HEK293 (cell line): ENCODE data around the gene DPM2.

Source experiments
- CTCF ChIP-seq: fragments of 450-650 bp; formaldehyde crosslinking; IDR thresholded peaks from 2 replicates; pipeline ENCODE4 v1.5.1; 2016; ENCODE audit warnings: missing biosample characterization, missing genetic modification characterization
- ZNF239 ChIP-seq: fragments of 450-650 bp; formaldehyde crosslinking; IDR thresholded peaks from 2 replicates; pipeline ENCODE4 v1.5.1; 2016; ENCODE audit warnings: missing biosample characterization, missing genetic modification characterization
- ZNF248 ChIP-seq: fragments of 450-650 bp; formaldehyde crosslinking; IDR thresholded peaks from 2 replicates; pipeline ENCODE4 v1.5.1; 2017; ENCODE audit warnings: missing biosample characterization, missing genetic modification characterization
- ZNF335 ChIP-seq: fragments of 450-650 bp; formaldehyde crosslinking; conservative IDR thresholded peaks from 2 replicates; pipeline ENCODE4 v1.5.1; 2016; ENCODE audit warnings: missing biosample characterization, missing genetic modification characterization
- ZNF837 ChIP-seq: fragments of 450-650 bp; formaldehyde crosslinking; IDR thresholded peaks from 2 replicates; pipeline ENCODE4 v1.5.1; 2016; ENCODE audit warnings: missing biosample characterization, missing genetic modification characterization
- TF ChIP-seq, protein P1 (sequence below): fragments of 450-650 bp; formaldehyde crosslinking; IDR thresholded peaks from 2 replicates; pipeline ENCODE4 v1.5.1; 2016; ENCODE audit warnings: missing biosample characterization, missing genetic modification characterization
- TF ChIP-seq, protein P2 (sequence below): IDR thresholded peaks from 2 replicates; pipeline ENCODE4 v1.6.1; 2011; ENCODE audit warnings: mild to moderate bottlenecking, low read depth, low read length, borderline replicate concordance

DNA sequence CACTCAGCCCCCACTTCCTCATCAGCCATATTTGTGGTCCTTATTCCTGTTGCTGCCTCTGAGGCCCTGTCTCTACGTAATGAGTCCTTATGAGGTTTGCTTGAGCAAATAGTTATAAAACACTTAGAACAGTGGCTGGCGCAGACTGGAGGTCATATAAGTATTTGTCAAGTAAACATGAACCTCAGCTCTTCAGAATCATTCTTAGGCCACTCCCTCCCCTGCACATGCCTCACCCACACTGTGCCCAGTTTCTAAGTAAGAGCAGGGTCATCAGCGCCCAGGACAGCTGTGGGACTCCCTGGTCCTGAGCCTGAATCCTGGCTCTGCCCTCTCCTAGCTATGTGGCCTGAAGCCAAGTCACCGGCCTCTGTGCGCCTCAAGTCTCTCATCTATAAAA is 24.8 kb downstream of the DPM2 start:
- TF ChIP-seq CTCF (tag by site-specific recombination) = no peak
- TF ChIP-seq ZNF248 (tag by site-specific recombination) = no peak
- TF ChIP-seq ZNF335 = no peak
- TF ChIP-seq, protein P1, sequence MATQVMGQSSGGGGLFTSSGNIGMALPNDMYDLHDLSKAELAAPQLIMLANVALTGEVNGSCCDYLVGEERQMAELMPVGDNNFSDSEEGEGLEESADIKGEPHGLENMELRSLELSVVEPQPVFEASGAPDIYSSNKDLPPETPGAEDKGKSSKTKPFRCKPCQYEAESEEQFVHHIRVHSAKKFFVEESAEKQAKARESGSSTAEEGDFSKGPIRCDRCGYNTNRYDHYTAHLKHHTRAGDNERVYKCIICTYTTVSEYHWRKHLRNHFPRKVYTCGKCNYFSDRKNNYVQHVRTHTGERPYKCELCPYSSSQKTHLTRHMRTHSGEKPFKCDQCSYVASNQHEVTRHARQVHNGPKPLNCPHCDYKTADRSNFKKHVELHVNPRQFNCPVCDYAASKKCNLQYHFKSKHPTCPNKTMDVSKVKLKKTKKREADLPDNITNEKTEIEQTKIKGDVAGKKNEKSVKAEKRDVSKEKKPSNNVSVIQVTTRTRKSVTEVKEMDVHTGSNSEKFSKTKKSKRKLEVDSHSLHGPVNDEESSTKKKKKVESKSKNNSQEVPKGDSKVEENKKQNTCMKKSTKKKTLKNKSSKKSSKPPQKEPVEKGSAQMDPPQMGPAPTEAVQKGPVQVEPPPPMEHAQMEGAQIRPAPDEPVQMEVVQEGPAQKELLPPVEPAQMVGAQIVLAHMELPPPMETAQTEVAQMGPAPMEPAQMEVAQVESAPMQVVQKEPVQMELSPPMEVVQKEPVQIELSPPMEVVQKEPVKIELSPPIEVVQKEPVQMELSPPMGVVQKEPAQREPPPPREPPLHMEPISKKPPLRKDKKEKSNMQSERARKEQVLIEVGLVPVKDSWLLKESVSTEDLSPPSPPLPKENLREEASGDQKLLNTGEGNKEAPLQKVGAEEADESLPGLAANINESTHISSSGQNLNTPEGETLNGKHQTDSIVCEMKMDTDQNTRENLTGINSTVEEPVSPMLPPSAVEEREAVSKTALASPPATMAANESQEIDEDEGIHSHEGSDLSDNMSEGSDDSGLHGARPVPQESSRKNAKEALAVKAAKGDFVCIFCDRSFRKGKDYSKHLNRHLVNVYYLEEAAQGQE (tag by site-specific recombination) = no peak
- TF ChIP-seq, protein P2, sequence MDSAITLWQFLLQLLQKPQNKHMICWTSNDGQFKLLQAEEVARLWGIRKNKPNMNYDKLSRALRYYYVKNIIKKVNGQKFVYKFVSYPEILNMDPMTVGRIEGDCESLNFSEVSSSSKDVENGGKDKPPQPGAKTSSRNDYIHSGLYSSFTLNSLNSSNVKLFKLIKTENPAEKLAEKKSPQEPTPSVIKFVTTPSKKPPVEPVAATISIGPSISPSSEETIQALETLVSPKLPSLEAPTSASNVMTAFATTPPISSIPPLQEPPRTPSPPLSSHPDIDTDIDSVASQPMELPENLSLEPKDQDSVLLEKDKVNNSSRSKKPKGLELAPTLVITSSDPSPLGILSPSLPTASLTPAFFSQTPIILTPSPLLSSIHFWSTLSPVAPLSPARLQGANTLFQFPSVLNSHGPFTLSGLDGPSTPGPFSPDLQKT = no peak
- TF ChIP-seq ZNF239 = no peak
- TF ChIP-seq ZNF837 = no peak
